ENCODE measurements around the gene C17orf50. TPM values are rescaled to one million over a fixed set of nuclear protein-coding genes. Genes with fewer than 3 reads are reported as not detected.
A peak's percentile ranks its signal among the peaks of the same experiment; 100 is the strongest.

C17orf50 gene
- total and polyA plus RNA-seq, 2 of the 13 experiments (the other 11 are each of a cell fraction or from before 2014, with no cell fraction given), result not detected

DNA sequence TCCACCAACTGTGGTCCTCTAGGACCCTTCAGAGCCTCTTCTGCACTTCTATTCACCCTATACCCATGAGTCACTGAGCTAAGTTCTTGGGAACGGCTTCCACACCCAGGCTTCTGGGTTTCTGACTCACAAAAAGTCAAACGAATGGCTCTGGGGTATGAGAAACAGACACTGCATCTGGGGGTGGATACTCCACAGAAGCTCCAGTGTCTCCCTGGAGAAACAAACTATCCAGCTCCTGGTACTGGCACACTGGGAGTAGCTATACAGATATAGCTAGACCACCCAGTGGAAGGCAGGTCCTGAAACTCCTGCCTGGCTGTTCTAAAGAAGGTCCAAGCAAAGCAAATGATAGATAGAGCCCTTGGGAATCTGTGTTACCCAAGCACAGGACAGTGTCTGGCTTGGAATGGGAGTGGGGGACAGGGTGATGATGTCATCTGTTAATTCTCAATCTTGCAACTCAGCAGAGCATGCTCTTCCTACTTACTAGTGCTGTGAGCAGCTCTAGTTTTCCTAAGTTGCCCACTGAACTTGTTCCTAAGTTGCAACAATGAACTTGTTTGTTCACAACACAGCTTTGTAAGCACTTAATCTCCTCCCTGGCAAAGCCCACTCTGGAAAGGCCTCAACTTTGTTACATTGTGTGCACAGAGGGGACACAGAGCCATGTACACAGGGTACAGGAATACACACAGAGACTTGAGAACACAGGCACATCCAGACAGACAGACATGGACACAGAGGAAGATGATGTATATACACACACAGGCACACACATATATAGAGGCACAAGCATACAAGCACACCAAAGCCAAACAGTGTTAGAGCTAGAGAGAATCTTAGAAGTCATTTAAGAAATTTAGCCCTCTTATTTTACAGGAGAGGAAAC is 28.0 kb downstream of the C17orf50 start:
- FAIRE-seq, result no peak
- no peak overlapping the region for H3K27ac ChIP-seq (ENCODE audit: extremely low read length, insufficient read depth, low read length)
- WGBS (ENCODE audit: low lambda C conversion rate), result 0% methylated on average over 2 of the region's 2 CpGs
- H3K4me1 ChIP-seq (ENCODE audit: insufficient read depth, low read length), result peaks cover 7% of the 10 kb centered on the region
- in situ Hi-C loops (cut with HindIII; ENCODE audit: extremely low pct_ligation_motif_present, low pct_unique_long_range_greater_than_20kb), result no loop called here
- no peaks in the 10 kb centered on the region for H4K20me1 ChIP-seq (ENCODE audit: insufficient read depth, low read length)
- BruUV-seq (replicated peaks), result no TSS peak
- no peaks in the 10 kb centered on the region for H3K9me3 ChIP-seq (ENCODE audit: low read length)
- POLR2A ChIA-PET, result interaction anchor here (0.5 to 1.3 kb wide), 2 partner anchors 20 to 107 kb away, joined by 3 read pairs; partner anchors contain the start of gene TAF15
- H3K9ac ChIP-seq (ENCODE audit: insufficient read depth, low read depth, low read length), result no peak overlapping the region
- no peak overlapping the region for H3K4me3 ChIP-seq (replicated peaks in 1 of 3; ENCODE audit: insufficient read depth in 1 of 3, low read depth in 2 of 3, low read length in 3 of 3)
- H3K27me3 ChIP-seq (ENCODE audit: control insufficient read depth in 1 of 2, insufficient read depth in 2 of 2, low read length in 2 of 2), result peaks cover 3 to 57% of the 10 kb centered on the region in 2 experiments; a peak in 4 of 5 replicates
- TF ChIP-seq ZBTB42 (CRISPR knock-in tag; IDR thresholded peaks at IDR 0.05), result no peak
- TF ChIP-seq ATF7 (IDR thresholded peaks at IDR 0.05), result peak; percentile 93
- TF ChIP-seq ATF7 (CRISPR knock-in tag; IDR thresholded peaks at IDR 0.05), result no peak
- no peak overlapping the region for H3K4me2 ChIP-seq (ENCODE audit: low read depth, low read length)
- no peak overlapping the region for H2AFZ ChIP-seq (ENCODE audit: low read length)
- intact Hi-C loops (cut with micrococcal nuclease; ENCODE audit: unreplicated experiment), result no loop called here
- DNase-seq (ENCODE audit: low spot score), result no peak
- no peak for ATAC-seq
- no peaks in the 10 kb centered on the region for H3K36me3 ChIP-seq (replicated peaks in 1 of 2; ENCODE audit: control insufficient read depth in 1 of 2, insufficient read depth in 2 of 2, low read length in 2 of 2)
- H3K79me2 ChIP-seq (ENCODE audit: insufficient read depth, low read length), result no peaks in the 10 kb centered on the region
- CTCF ChIA-PET (ENCODE audit: low intra/inter-chr PET ratio, low total read pairs), result no interaction called here

DNA sequence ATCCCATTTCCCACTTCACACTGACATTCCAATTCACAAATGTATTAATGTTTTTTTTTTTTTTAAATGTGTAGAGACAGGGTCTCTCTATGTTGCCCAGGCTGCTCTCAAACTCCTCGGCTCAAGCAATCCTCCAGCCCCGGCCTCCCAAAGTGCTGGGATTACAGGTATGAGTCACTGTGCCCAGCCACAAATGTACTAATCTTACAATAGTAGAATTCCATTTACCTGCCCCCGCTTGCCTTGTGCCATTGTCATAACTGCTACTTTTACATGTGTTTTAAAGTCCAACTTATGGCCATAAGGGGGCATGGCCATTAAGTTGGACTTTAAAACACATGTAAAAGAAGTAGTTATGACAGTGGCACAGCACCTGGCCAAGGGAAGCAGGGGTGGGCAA is 30.2 kb downstream of the C17orf50 start:
- peaks cover 13 to 64% of the 10 kb centered on the region in 2 experiments; a peak in 4 of 5 replicates for H3K27me3 ChIP-seq (ENCODE audit: control insufficient read depth in 1 of 2, insufficient read depth in 2 of 2, low read length in 2 of 2)
- H2AFZ ChIP-seq (ENCODE audit: low read length), result no peak overlapping the region
- H3K9me3 ChIP-seq (ENCODE audit: low read length), result no peaks in the 10 kb centered on the region
- TF ChIP-seq ZFYVE20 (CRISPR knock-in tag; IDR thresholded peaks at IDR 0.05; ENCODE audit: borderline replicate concordance, low read depth), result no peak
- no peak for TF ChIP-seq YEATS4 (CRISPR knock-in tag; IDR thresholded peaks at IDR 0.05; ENCODE audit: borderline replicate concordance)
- TF ChIP-seq ZNF432 (CRISPR knock-in tag; IDR thresholded peaks at IDR 0.05; ENCODE audit: borderline replicate concordance), result no peak
- ATAC-seq, result no peak
- no peaks in the 10 kb centered on the region for H4K20me1 ChIP-seq (ENCODE audit: insufficient read depth, low read length)
- H3K79me2 ChIP-seq (ENCODE audit: insufficient read depth, low read length), result no peaks in the 10 kb centered on the region
- H3K9ac ChIP-seq (ENCODE audit: insufficient read depth, low read depth, low read length), result no peak overlapping the region
- DNase-seq (ENCODE audit: low spot score), result no peak
- ChIA-PET POLR2A (no interaction called here), CTCF (ENCODE audit: low intra/inter-chr PET ratio, low total read pairs) (no interaction called here)
- no peak overlapping the region for H3K27ac ChIP-seq (ENCODE audit: extremely low read length, insufficient read depth, low read length)
- H3K4me2 ChIP-seq (ENCODE audit: low read depth, low read length), result no peak overlapping the region
- H3K36me3 ChIP-seq (replicated peaks in 1 of 2; ENCODE audit: control insufficient read depth in 1 of 2, insufficient read depth in 2 of 2, low read length in 2 of 2), result no peaks in the 10 kb centered on the region
- in situ Hi-C loops (cut with HindIII; ENCODE audit: extremely low pct_ligation_motif_present, low pct_unique_long_range_greater_than_20kb) (no loop called here), intact Hi-C loops (cut with micrococcal nuclease; ENCODE audit: unreplicated experiment) (no loop called here)
- FAIRE-seq, result no peak
- no TSS peak for BruUV-seq (replicated peaks)
- WGBS (ENCODE audit: low lambda C conversion rate), result 39% methylated on average over 3 of the region's 3 CpGs
- peaks cover 6% of the 10 kb centered on the region; the same call in 1 of the 2 replicates for H3K4me1 ChIP-seq (ENCODE audit: insufficient read depth, low read length)
- no peak overlapping the region for H3K4me3 ChIP-seq (replicated peaks in 1 of 3; ENCODE audit: insufficient read depth in 1 of 3, low read depth in 2 of 3, low read length in 3 of 3)
